ENCODE measurements around the gene EEIG2. TPM values are rescaled to one million over a fixed set of nuclear protein-coding genes. Genes with fewer than 3 reads are reported as not detected.

EEIG2 gene
- total and polyA plus RNA-seq, 11 donors, result 1.2 to 14.1 (median 4.8) TPM

DNA sequence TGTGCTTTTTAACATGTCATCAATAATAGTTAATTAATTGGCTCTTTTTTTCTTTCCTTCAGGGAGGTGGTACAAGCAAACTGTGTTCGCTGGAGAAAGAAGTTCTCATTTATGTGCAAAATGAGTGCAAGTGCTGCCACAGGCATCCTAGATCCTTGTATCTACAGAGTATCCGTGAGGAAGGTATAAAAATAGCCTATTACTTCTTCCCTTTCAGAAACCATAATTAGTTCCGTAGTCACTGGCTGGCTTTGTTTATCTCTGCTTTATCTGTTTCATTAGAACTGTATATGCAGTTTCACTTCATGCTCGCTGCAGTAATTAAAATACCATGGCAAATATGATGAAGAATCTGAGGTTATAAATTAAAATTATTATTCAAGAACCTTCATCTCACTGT is 40.6 kb downstream of the EEIG2 start:
- ATAC-seq, result peak; percentile 52 to 72 (median 62)
- Histone ChIP-seq H3K4me1 (peaks cover 5 to 57% (median 21%) of the 10 kb centered on the region in 12 donors), H3K9me3 (no peaks in the 10 kb centered on the region), H3K4me3 (peak overlapping the region in 8 of 12 donors; percentile 5 to 28 (median 8)), H3K27me3 (no peaks in the 10 kb centered on the region), H3K36me3 (peaks cover 0 to 45% (median 0%) of the 10 kb centered on the region in 9 donors), H3K27ac (peak overlapping the region in 6 of 12 donors; percentile 10 to 42 (median 31))
- intact Hi-C loops (cut with DNase I), result loop anchor here in 1 of 10 donors (5.0 kb wide), 1 partner anchor 38 kb away; the partner anchor contains the start of gene EEIG2
- TF ChIP-seq, protein P1, sequence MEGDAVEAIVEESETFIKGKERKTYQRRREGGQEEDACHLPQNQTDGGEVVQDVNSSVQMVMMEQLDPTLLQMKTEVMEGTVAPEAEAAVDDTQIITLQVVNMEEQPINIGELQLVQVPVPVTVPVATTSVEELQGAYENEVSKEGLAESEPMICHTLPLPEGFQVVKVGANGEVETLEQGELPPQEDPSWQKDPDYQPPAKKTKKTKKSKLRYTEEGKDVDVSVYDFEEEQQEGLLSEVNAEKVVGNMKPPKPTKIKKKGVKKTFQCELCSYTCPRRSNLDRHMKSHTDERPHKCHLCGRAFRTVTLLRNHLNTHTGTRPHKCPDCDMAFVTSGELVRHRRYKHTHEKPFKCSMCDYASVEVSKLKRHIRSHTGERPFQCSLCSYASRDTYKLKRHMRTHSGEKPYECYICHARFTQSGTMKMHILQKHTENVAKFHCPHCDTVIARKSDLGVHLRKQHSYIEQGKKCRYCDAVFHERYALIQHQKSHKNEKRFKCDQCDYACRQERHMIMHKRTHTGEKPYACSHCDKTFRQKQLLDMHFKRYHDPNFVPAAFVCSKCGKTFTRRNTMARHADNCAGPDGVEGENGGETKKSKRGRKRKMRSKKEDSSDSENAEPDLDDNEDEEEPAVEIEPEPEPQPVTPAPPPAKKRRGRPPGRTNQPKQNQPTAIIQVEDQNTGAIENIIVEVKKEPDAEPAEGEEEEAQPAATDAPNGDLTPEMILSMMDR (IDR thresholded peaks at IDR 0.05), result no peak
- no peak for TF ChIP-seq POLR2A (IDR thresholded peaks at IDR 0.05)
- DNase-seq, result no peak
- WGBS, 4 donors, result 17 to 26% (median 23%) methylated on average over 4 of the region's 4 CpGs

DNA sequence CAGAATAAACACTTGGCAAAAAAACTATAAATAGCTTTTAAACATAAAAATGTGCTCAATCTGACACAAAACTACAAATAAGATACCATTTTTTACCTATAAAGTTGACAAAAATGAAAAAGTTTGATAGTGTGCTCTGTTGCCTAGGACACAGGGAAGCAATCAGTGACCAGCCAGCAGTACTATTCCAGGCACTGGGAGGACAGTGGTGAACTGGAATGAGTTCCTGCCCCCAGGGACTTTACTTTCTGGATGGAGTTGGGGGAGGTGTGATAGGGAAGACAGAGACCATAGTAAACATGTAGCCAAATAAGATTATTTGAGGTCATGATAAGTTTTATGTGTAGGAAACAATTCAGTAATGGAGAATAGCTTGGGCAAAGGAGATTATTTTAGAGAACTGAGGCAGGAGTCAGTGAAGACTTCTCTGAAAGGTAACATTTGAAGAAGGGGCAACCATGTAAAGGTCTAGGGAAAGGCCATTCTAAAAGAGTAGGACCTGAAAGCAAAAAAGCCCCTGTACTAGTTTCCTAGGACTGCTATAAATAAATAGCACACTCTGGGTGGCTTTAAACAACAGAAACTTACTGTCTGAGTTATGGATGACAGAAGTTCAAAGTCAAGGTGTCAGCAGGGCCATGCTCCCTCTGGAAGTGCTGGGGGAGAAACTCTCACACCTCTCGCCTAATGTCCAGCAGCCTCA is 42.0 kb downstream of the EEIG2 start:
- intact Hi-C loops (cut with DNase I), result loop anchor here in 1 of 10 donors (5.0 kb wide), 1 partner anchor 40 kb away; the partner anchor contains the start of gene EEIG2
- 94 to 100% (median 95%) methylated on average over 1 of the region's 1 CpG for WGBS, 4 donors

DNA sequence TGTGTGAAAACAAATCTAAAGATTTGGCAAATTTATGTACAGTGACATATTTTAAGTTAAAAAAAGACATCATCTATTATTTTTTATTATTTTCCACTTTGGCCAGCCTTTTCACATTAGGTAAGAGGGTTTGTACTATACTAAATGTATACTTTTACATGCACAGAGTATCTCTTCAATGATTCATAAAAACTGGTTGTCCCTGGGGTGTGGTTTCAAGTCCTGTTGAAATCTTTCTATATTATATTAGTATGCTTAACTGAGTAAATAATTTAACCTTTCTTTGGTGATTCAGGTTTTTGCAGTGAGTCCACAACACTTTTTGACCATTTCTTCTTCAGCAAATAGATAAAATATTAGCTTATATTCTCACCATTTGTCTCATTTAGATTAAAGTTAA is 45.7 kb downstream of the EEIG2 start:
- DNase-seq (no peak), ATAC-seq (no peak)
- intact Hi-C loops (cut with DNase I), result loop anchor here in 1 of 10 donors (5.0 kb wide), 1 partner anchor 48 kb away; no protein-coding TSS in a partner anchor
- TF ChIP-seq POLR2A (IDR thresholded peaks at IDR 0.05), result no peak
- TF ChIP-seq, protein P1 (IDR thresholded peaks at IDR 0.05), result no peak
- Histone ChIP-seq H3K27me3 (no peaks in the 10 kb centered on the region), H3K9me3 (no peaks in the 10 kb centered on the region), H3K4me1 (peaks cover under 1 to 39% (median 25%) of the 10 kb centered on the region in 12 donors), H3K36me3 (peaks cover 0 to 47% (median 0%) of the 10 kb centered on the region in 9 donors), H3K27ac (no peak overlapping the region), H3K4me3 (no peak overlapping the region)

More for the DNA sequence above, 42.0 kb downstream of the EEIG2 start:
- H3K27ac ChIP-seq, result peak overlapping the region in 1 of 12 donors; percentile 17
- ATAC-seq (peak in 3 of 4 donors; percentile 59 to 78 (median 64)), DNase-seq (no peak)
- H3K36me3 ChIP-seq, result peaks cover 0 to 45% (median 0%) of the 10 kb centered on the region in 9 donors
- TF ChIP-seq, protein P1 (IDR thresholded peaks at IDR 0.05), result no peak
- TF ChIP-seq POLR2A (IDR thresholded peaks at IDR 0.05), result no peak
- H3K9me3 ChIP-seq, result no peaks in the 10 kb centered on the region
- H3K27me3 ChIP-seq, result no peaks in the 10 kb centered on the region
- no peak overlapping the region for H3K4me3 ChIP-seq
- H3K4me1 ChIP-seq, result peaks cover 5 to 43% (median 21%) of the 10 kb centered on the region in 12 donors

DNA sequence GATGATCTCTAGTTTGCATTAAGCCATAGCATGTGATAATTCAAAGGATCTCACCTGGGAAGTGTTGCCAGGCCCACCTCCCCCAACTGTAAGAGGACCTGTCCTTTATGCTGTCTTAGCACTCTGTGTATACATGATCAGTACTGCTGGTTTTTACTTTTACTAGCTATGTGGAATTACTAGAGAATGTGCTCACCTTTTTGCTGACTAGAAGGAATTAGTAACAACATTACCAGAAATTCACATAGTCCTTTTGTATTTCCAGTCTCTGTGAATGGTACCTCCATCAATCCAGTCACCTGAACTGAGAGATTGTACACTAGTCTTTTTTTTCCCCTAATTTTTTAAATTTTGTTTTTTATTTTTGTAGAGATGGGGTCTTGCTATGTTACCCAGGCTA is 46.6 kb downstream of the EEIG2 start:
- Histone ChIP-seq H3K36me3 (peaks cover 0 to 39% (median 0%) of the 10 kb centered on the region in 9 donors), H3K4me1 (peaks cover 0 to 37% (median 18%) of the 10 kb centered on the region in 12 donors), H3K27me3 (no peaks in the 10 kb centered on the region), H3K4me3 (no peak overlapping the region), H3K9me3 (no peaks in the 10 kb centered on the region), H3K27ac (no peak overlapping the region)
- ATAC-seq, result no peak
- intact Hi-C loops (cut with DNase I), result loop anchor here in 1 of 10 donors (5.0 kb wide), 1 partner anchor 49 kb away; no protein-coding TSS in a partner anchor
- DNase-seq, result no peak
- TF ChIP-seq POLR2A (IDR thresholded peaks at IDR 0.05), result no peak
- TF ChIP-seq, protein P1 (IDR thresholded peaks at IDR 0.05), result no peak

All from heart left ventricle (tissue), 16 donors.